Activated CD4-positive, alpha-beta T cell treated with anti-CD3 and anti-CD28 coated beads, Interleukin-10, Interleukin-2, amounts not matched to agents 100 ng/mL and 50 ng/mL, durations not matched to agents 16 hours and 8 hours (primary cell): ENCODE data around the gene PFN4.
A peak's percentile ranks its signal among the peaks of the same experiment; 100 is the strongest.
"Not testable (repeated sequence)": the region's sequence is repeated elsewhere in the genome, so short reads cannot be mapped to it uniquely, and the experiment has no call there.

Experiments
- DNase-seq: peaks from one replicate; pipeline ENCODE4 v3.0.0-alpha.2; 2020

Gene PFN4

GRCh38 chr2:24110660-24111303 is 12.4 kb downstream of the PFN4 start:
- DNase-seq, result no peak

- not testable (repeated sequence) for DNase-seq
These were observed 13.7 kb downstream of the PFN4 start for GRCh38 chr2:24109431-24109830.

GRCh38 chr2:24107336-24107735 is 15.8 kb downstream of the PFN4 start:
- DNase-seq, result no peak

- no peak for DNase-seq
These were observed 16.3 kb downstream of the PFN4 start for GRCh38 chr2:24106786-24107185.

- no peak for DNase-seq
These were observed 17.3 kb downstream of the PFN4 start for GRCh38 chr2:24105816-24106215.

- DNase-seq, result no peak
These were observed 18.2 kb downstream of the PFN4 start for GRCh38 chr2:24104906-24105305.

- no peak for DNase-seq
These were observed 19.0 kb downstream of the PFN4 start for GRCh38 chr2:24104110-24104650.

GRCh38 chr2:24102677-24103076 is 20.5 kb downstream of the PFN4 start:
- no peak for DNase-seq

- no peak for DNase-seq
These were observed 21.1 kb downstream of the PFN4 start for GRCh38 chr2:24101992-24102391.

- not testable (repeated sequence) for DNase-seq
These were observed 22.4 kb downstream of the PFN4 start for GRCh38 chr2:24100732-24101131.

- not testable (repeated sequence) for DNase-seq
These were observed 27.9 kb downstream of the PFN4 start for GRCh38 chr2:24095171-24095677.

GRCh38 chr2:24093270-24093669 is 29.9 kb downstream of the PFN4 start:
- DNase-seq, result not testable (repeated sequence)

- DNase-seq, result no peak
These were observed 34.2 kb downstream of the PFN4 start for GRCh38 chr2:24088821-24089359.

- no peak for DNase-seq
These were observed 36.1 kb downstream of the PFN4 start for GRCh38 chr2:24087032-24087431.

- no peak for DNase-seq
These were observed 36.9 kb downstream of the PFN4 start for GRCh38 chr2:24086241-24086640.

GRCh38 chr2:24085200-24085489 is 38.0 kb downstream of the PFN4 start:
- no peak for DNase-seq

- DNase-seq, result peak; percentile 87
These were observed 38.5 kb downstream of the PFN4 start, which contains the start of gene TP53I3 for GRCh38 chr2:24084386-24085199. Gene TP53I3, minus strand, starts transcription at chr2:24084834. Its CDS starts 508 bp downstream, at chr2:24084326.

GRCh38 chr2:24083567-24084385 is 39.4 kb downstream of the PFN4 start:
- peak; percentile 64 for DNase-seq

GRCh38 chr2:24082787-24083566 is 40.2 kb downstream of the PFN4 start:
- DNase-seq, result no peak

GRCh38 chr2:24080701-24081100 is 42.4 kb downstream of the PFN4 start:
- no peak for DNase-seq

GRCh38 chr2:24077879-24078278 is 45.3 kb downstream of the PFN4 start:
- DNase-seq, result no peak

GRCh38 chr2:24077535-24077877 is 45.6 kb downstream of the PFN4 start:
- DNase-seq, result no peak
